ENCODE data around the gene CST3. TPM values are rescaled to one million over a fixed set of nuclear protein-coding genes. Genes with fewer than 3 reads are reported as not detected.
"Not testable (repeated sequence)": the region's sequence is repeated elsewhere in the genome, so short reads cannot be mapped to it uniquely, and the experiment has no call there.

Gene CST3
- 1,000 to 10,000 TPM; 1,253 to 2,184 (median 1,709) TPM for total RNA-seq

GRCh38 chr20:23637282-23638221 lies at the start of gene CST3:
Gene CST3 (minus strand): TSS chr20:23637955. CDS start chr20:23637862, 93 bp downstream.
- H3K4me3 ChIP-seq = peak within 1 kb of the TSS; percentile 80 to 84 (median 82)
- H3K4me1 ChIP-seq = peaks cover 27 to 67% (median 57%) of the 10 kb centered on the region in 4 donors
- peaks cover 13 to 28% (median 26%) of the 10 kb centered on the region in 4 donors for H3K36me3 ChIP-seq
- TF ChIP-seq POLR2A (IDR thresholded peaks at IDR 0.05; ENCODE audit: low read depth) (peak; percentile 88), CTCF (IDR thresholded peaks at IDR 0.05) (peak in 1 of 3 experiments; percentile 14), EP300 (IDR thresholded peaks at IDR 0.05) (peak; percentile 64), POLR2AphosphoS5 (IDR thresholded peaks at IDR 0.05) (peak; percentile 88 to 95)
- no peaks in the 10 kb centered on the region for H3K9me3 ChIP-seq
- DNase-seq (ENCODE audit: extremely low spot score) = peak; percentile 96
- 1% methylated on average over 32 of the region's 92 CpGs for WGBS
- H3K27ac ChIP-seq (replicated peaks in 1 of 4) = peak within 1 kb of the TSS; percentile 92 to 97 (median 96)
- no peaks in the 10 kb centered on the region for H3K27me3 ChIP-seq
- intact Hi-C loops (cut with DNase I) = no loop called here

GRCh38 chr20:23686046-23686750 lies 48.4 kb upstream of the CST3 start:
- H3K36me3 ChIP-seq = no peaks in the 10 kb centered on the region

GRCh38 chr20:23685529-23685896 lies 47.8 kb upstream of the CST3 start:
- WGBS = 93% methylated on average over 2 of the region's 4 CpGs
- H3K4me1 ChIP-seq; intact Hi-C loops (cut with DNase I): not testable (repeated sequence)

More at GRCh38 chr20:23686046-23686750, 48.4 kb upstream of the CST3 start:
- no peaks in the 10 kb centered on the region for H3K9me3 ChIP-seq
- peaks cover 0 to 16% (median 0%) of the 10 kb centered on the region in 4 donors for H3K27me3 ChIP-seq
- H3K4me1 ChIP-seq = no peaks in the 10 kb centered on the region
- no peak for TF ChIP-seq POLR2AphosphoS5 (IDR thresholded peaks at IDR 0.05)
- TF ChIP-seq EP300 (IDR thresholded peaks at IDR 0.05) = no peak
- no peak for TF ChIP-seq CTCF (IDR thresholded peaks at IDR 0.05)
- TF ChIP-seq POLR2A (IDR thresholded peaks at IDR 0.05; ENCODE audit: low read depth) = no peak
- H3K27ac ChIP-seq (replicated peaks in 1 of 4) = no peak overlapping the region
- no peak overlapping the region for H3K4me3 ChIP-seq
- peak; percentile 77 for DNase-seq (ENCODE audit: extremely low spot score)
- 86% methylated on average over 4 of the region's 4 CpGs for WGBS
- intact Hi-C loops (cut with DNase I) = no loop called here

GRCh38 chr20:23684261-23684660 lies 46.5 kb upstream of the CST3 start:
- peaks cover 0 to 7% (median 0%) of the 10 kb centered on the region in 4 donors for H3K4me1 ChIP-seq
- TF ChIP-seq POLR2A (IDR thresholded peaks at IDR 0.05; ENCODE audit: low read depth) = no peak
- TF ChIP-seq EP300 (IDR thresholded peaks at IDR 0.05) = no peak
- no peak for TF ChIP-seq POLR2AphosphoS5 (IDR thresholded peaks at IDR 0.05)
- TF ChIP-seq CTCF (IDR thresholded peaks at IDR 0.05) = no peak
- no peak overlapping the region for H3K27ac ChIP-seq (replicated peaks in 1 of 4)
- WGBS = 78% methylated on average over 6 of the region's 6 CpGs
- H3K27me3 ChIP-seq = peaks cover 0 to 22% (median 0%) of the 10 kb centered on the region in 4 donors
- H3K36me3 ChIP-seq = no peaks in the 10 kb centered on the region
- H3K4me3 ChIP-seq = no peak overlapping the region
- intact Hi-C loops (cut with DNase I) = no loop called here
- no peaks in the 10 kb centered on the region for H3K9me3 ChIP-seq
- DNase-seq (ENCODE audit: extremely low spot score) = peak; percentile 87

More at GRCh38 chr20:23685529-23685896, 47.8 kb upstream of the CST3 start:
- not testable (repeated sequence) for H3K27ac ChIP-seq (replicated peaks in 1 of 4); H3K4me3 ChIP-seq; H3K9me3 ChIP-seq; H3K36me3 ChIP-seq; DNase-seq (ENCODE audit: extremely low spot score)
- peaks cover 0 to 16% (median 0%) of the 10 kb centered on the region in 4 donors for H3K27me3 ChIP-seq

GRCh38 chr20:23683807-23684206 lies 46.1 kb upstream of the CST3 start:
- DNase-seq (ENCODE audit: extremely low spot score) = peak; percentile 62
- Histone ChIP-seq H3K27ac (replicated peaks in 1 of 4) (no peak overlapping the region), H3K4me3 (no peak overlapping the region), H3K27me3 (peaks cover 0 to 22% (median 0%) of the 10 kb centered on the region in 4 donors), H3K4me1 (peaks cover 0 to 7% (median 0%) of the 10 kb centered on the region in 4 donors), H3K36me3 (no peaks in the 10 kb centered on the region), H3K9me3 (no peaks in the 10 kb centered on the region)
- intact Hi-C loops (cut with DNase I) = no loop called here
- no peak for TF ChIP-seq POLR2AphosphoS5 (IDR thresholded peaks at IDR 0.05)
- TF ChIP-seq POLR2A (IDR thresholded peaks at IDR 0.05; ENCODE audit: low read depth) = no peak
- TF ChIP-seq EP300 (IDR thresholded peaks at IDR 0.05) = no peak
- no peak for TF ChIP-seq CTCF (IDR thresholded peaks at IDR 0.05)
- 86% methylated on average over 2 of the region's 2 CpGs for WGBS
